Epithelial cell of esophagus (primary cell): ENCODE results near the gene DNAH17.

ENCODE experiments used
- DNase-seq: peaks from one replicate; pipeline ENCODE4 v3.0.0; 2010; ENCODE audit warnings: low read depth
- H3K4me3 ChIP-seq: 2 replicates; pipeline ENCODE4 v1.5.1; 2011; ENCODE audit warnings: mild to moderate bottlenecking, low read length, control low read depth
- TF ChIP-seq, protein P1 (sequence below): IDR thresholded peaks from 2 replicates; pipeline ENCODE4 v1.5.1; 2011; ENCODE audit warnings: low read depth, mild to moderate bottlenecking, low read length, control low read depth, inconsistent platforms; ENCODE audit not compliant: insufficient read depth; ENCODE audit errors: missing control alignments

DNAH17 gene

DNA sequence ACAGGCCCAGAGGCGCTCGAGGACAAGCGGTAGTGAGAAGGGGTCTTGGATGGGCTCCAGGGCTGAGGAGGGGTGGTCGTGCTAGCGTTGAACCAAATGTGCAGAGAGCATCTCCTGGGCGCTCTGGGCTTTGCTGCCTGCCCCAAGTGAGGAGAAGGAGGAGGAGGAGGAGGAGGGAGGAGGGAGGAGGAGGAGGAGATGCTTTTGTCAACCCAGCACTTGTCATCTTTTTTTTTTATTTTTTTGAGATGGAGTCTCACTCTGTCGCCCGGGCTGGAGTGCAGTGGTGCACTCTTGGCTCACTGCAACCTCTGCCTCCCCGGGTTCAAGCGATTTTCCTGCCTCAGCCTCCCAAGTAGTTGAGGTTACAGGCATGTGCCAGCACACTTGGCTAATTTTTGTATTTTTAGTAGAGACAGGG is 138.9 kb downstream of the DNAH17 start:
- TF ChIP-seq, protein P1, sequence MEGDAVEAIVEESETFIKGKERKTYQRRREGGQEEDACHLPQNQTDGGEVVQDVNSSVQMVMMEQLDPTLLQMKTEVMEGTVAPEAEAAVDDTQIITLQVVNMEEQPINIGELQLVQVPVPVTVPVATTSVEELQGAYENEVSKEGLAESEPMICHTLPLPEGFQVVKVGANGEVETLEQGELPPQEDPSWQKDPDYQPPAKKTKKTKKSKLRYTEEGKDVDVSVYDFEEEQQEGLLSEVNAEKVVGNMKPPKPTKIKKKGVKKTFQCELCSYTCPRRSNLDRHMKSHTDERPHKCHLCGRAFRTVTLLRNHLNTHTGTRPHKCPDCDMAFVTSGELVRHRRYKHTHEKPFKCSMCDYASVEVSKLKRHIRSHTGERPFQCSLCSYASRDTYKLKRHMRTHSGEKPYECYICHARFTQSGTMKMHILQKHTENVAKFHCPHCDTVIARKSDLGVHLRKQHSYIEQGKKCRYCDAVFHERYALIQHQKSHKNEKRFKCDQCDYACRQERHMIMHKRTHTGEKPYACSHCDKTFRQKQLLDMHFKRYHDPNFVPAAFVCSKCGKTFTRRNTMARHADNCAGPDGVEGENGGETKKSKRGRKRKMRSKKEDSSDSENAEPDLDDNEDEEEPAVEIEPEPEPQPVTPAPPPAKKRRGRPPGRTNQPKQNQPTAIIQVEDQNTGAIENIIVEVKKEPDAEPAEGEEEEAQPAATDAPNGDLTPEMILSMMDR, result no peak
- DNase-seq, result no peak
- no peak overlapping the region for H3K4me3 ChIP-seq

DNA sequence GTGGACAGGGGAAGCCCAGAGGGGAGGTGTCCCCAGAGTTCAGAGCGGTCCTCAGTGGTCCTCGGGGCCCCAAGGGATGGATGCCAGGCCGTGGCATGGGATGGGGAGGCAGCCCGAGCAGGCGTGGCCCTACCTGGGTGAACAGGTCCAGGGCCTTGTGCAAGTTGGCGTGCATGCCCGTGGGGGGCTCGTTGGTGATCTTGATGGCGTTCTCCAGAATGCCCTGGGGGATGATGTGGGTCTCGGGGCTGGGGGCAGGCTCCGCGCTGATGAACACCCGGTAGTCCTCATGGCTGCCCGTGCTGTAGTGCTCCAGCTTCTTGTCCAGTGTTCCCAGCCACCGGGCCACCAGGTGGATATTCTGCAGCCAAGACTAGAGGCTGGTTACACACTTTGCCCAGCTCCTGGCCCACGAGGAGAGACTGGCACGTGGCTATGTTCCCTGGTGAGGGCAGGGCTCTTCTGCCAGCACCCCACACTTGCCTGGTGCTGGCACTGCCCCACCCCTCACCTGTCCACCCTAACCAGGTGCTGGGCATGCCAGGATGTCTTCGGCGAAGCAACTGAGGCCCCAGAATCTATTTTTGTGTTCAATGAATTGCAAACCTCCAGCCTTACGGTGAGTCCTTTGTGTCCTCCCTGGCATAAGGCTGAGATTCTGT is 139.6 kb downstream of the DNAH17 start:
- H3K4me3 ChIP-seq, result no peak overlapping the region
- TF ChIP-seq, protein P1, result no peak
- no peak for DNase-seq

DNA sequence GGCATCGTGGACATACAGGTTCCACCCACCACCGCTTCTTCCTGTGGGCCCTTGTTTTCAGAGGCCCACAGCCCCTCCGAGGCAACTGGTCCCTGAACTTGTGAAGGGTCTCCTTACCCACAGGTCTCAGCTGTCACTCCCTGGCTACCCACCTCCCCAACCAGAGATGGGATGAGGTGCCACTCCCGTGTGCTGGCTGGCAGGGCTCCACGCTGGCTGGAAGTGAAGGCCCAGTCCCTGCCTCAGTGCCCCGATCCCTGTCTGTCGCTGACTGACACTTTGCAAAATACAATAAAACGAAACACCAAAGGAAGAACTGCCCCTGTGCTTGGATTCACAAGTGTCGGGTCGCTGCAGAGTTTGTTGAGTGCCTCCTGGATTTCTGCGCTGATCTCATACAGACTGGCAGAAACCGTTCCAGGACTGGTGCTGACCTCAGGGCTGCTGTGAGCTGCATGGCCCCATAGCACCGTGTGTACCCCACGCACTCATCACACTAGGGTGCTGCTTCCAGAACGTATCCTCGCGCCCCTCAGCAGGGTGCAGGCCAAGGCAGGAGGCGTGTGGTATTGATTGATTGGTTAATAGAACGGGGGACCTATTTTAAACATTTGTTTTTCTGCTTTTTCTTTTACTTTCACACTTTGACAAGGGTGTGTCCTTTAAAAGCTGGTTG is 141.7 kb downstream of the DNAH17 start:
- H3K4me3 ChIP-seq, result no peak overlapping the region
- DNase-seq, result no peak
- TF ChIP-seq, protein P1, result no peak

DNA sequence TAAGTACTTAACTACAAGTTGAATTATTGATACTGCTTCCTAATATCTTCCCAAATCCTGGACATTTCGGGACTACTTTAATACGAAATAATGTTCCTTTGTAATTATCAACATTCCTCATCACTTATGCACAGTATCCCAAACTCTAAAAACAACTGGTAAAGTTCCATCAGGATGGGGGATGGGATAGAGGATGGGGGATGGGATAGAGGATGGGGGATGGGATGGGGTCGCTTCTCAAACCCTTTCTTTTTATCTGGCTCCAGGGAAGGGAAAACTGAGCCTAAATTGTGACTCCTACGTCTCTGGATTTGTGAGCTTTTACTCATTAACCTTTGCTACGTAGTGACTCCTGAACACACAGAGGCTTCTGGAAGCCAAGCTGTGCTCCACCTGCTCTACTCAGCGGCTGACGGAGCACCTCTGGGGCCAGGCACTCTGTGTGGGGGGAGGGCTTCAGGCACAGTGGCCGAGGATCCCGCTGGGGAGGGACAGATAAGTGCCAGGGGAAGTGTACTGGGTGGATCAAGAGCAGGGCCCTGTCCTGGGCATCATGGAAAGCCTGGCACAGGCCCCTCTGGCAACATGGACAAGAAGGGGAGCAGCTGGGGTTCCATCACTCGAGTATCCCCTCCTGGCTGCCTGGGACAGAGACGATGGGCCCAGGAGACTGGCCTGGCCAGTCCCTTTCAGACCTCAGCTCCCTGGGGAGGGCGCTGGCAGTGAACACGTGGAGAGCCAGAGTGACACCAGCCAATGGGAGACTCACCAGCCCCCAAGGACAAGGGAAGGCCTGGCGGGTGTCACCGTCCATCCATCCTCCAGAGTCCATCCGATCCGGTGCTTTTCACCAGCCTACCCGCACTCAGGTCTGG is 142.5 kb downstream of the DNAH17 start:
- H3K4me3 ChIP-seq, result no peak overlapping the region
- no peak for DNase-seq
- TF ChIP-seq, protein P1, result no peak

DNA sequence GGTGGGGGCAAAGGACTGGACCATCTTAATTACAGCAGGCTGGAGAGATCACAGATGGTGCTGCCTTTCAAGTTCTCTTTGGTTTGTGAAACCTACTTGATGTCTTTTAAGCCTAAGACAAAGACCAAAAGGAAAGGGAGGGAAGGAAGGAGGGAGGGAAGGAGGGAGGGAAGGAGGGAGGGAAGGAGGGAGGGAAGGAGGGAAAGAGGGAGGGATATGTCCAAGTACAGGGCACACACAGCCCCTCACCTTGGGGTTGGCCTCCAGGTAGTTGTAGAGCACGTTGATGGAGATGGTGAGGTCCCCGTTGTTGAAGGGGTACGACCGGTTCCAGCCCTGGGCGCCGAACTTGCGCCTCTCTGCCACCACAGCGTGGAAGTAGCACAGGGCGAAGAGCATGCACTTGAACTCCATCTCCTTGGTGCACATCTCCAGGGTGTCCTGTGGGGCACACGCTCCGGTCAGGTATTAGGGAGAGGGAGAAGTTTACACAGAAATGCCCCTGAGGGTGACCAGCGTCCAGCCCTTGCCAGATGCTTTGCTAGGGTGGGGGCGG is 143.3 kb downstream of the DNAH17 start:
- no peak overlapping the region for H3K4me3 ChIP-seq
- TF ChIP-seq, protein P1, result no peak
- DNase-seq, result no peak

DNA sequence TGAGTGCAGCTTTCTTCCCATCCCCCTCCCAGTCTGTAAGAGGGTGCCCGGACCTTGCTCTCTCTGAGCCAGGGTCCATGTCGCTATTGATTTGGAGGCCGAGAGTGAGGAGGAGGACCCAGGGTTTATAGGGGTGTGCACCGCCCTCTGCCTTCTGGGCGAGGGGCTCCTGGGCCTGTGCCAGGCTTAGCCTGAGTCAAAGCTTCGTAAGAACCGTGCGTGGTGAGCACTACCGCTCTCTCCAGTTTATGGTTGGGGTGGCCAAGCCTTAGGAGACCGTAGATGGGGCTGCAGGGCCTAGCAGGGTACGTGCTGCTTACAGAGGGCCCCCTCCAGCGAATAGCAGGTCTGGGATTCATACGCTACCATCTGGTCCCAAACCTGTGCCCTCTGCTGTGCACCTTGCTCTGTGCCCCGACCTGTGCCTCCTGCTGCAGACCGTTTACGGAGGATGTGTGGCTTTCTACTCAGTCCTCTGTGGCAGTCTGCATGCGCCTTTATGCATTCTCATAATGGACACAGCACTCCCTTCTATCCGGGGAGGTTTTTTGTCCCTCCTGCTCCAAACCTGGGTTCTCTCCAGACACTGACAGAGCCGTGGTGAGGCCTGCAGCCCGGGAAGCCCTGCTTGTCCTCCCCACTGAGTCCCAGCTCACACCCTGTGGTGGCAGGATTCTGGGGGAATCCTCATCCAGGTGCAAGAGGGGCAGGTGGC is 144.0 kb downstream of the DNAH17 start:
- TF ChIP-seq, protein P1, result no peak
- DNase-seq, result no peak
- no peak overlapping the region for H3K4me3 ChIP-seq
